ELF-1 (cell line): ENCODE results near the gene UNC5A.

ENCODE experiments used
- DNase-seq: peaks from one replicate; pipeline ENCODE4 v3.0.0-alpha.2; 2016; ENCODE audit warnings: low read depth, low spot score

Gene UNC5A

GRCh38 chr5:176892663-176893062 is 82.3 kb downstream of the UNC5A start:
- DNase-seq, result no peak

GRCh38 chr5:176894298-176894697 is 83.9 kb downstream of the UNC5A start:
- DNase-seq, result no peak

DNA sequence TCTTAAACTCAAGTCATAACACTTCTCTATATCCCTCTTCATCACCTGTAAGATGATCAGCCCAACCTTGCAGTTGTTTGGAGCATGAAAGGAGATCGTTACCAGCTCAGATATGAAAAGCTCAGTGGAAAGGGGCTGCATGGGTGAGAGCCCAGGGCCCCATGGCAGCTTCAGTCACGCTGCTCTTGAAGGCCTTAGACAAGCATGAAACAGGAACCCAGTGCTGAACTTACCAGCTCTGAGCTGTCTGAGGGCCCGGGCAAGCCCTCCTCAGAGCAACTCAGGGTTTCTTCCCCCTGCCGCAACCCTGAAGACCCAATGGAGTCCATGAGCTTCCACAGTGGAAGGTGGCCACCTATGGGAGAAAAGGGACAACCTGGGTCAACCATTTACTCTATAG is 85.5 kb downstream of the UNC5A start:
- no peak for DNase-seq

DNA sequence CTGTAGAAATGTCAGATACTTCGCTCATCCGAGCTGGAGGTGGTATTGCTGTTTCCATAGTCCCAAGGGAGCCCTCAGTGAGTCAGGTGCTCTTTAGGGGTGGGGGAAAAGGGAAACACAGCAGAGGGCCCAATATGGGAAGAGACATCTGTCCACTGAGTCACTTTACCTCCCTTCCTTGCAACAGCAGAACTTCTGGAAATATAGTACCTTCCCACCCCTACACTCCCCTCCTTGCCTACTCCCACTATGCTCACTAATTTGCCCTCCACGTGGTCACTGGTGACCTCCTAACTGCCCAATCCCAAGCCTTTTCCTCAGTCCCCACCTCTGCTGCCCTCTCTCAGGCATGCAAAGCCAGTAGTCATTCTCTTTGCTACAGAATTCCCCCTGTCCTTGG is 86.9 kb downstream of the UNC5A start:
- DNase-seq, result no peak

GRCh38 chr5:176899296-176899891 is 89.0 kb downstream of the UNC5A start, which contains the start of gene HK3:
Gene HK3 (minus strand): TSS chr5:176899346. CDS start chr5:176896159, 3,187 bp downstream.
- DNase-seq, result no peak

DNA sequence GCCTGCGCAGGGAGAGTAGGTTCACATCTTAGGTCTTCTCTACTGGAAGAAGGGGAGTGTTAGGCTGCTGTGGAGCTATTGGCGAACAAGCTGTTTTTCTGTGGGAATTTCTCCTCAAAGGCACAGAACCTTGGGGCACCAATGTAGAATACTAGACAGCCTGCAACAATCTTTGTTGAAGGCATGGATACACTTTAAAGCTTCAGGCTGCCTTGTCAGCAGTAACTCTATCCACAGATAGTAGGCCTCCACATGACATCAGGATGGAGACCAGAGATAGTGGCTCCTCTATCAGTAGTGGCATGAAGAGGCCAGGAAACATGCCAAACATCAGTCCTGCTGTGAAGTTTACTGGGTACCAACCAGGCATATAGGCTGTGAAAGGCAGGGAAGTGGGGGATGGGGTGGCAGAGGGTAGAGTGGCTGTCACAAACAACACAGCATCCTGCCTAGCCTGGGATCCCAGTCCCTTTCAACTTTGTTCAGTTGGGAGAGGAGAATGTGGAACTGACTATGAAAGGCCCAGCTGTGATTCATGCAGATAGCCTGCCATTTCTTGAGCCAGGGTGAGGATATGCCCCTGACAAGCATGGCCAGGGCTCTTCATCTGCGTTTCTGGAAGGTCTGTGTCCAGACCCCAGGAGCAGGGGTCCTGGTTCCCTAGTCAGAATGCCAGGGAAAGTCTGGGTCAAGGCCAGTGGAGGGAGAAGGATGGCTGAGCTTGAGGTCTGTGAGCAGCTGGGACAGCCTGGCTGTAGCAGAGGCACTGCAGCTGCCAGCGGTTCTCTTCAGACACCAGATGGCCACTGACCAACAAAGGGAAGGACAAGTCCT is 89.8 kb downstream of the UNC5A start:
- DNase-seq, result no peak

GRCh38 chr5:176900780-176901204 is 90.4 kb downstream of the UNC5A start:
- no peak for DNase-seq

GRCh38 chr5:176901260-176902101 is 91.1 kb downstream of the UNC5A start:
- DNase-seq, result no peak

- DNase-seq, result no peak
Observed at GRCh38 chr5:176902102-176902814, 91.9 kb downstream of the UNC5A start.

- DNase-seq, result no peak
Observed at GRCh38 chr5:176902911-176903664, 92.7 kb downstream of the UNC5A start.

- no peak for DNase-seq
Observed at GRCh38 chr5:176904276-176904675, 93.9 kb downstream of the UNC5A start.

DNA sequence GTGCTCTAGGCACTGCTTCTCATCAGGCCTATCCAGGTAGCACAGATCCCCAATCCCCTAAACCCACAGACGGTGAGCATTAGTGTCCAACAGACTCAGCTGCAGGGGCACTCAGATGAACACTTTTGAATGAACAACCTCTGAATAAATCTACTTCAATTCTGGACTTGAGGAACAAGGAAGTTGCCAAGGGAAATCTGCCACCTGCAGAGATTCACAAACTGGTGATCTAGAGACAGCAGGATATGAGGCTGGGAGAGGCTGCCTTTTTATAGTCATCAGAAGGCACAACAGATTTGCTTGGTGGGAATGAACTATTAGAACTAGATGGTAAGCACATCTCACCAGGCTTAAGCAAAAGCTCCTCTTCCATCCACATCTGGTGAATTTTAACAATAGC is 95.8 kb downstream of the UNC5A start:
- DNase-seq, result no peak

DNA sequence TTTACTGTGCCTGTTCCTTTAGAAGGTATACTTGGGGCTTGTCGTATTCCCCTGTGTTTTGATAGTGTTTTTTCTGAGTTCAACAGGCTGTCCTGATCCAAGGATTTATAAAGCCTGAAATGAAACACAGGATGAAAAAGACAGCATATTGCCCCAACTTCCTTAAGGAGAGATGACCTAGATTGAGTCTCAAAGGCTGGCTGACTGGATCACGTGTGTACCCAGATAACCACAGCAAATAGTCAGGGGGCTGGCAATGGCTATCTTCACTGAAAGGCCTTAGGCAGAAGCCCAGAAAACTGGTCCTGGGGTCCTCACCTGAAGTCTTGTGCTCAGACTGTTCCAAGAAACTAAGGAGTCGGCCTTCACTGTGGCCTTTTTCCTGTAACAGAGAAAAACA is 96.4 kb downstream of the UNC5A start:
- DNase-seq, result no peak

DNA sequence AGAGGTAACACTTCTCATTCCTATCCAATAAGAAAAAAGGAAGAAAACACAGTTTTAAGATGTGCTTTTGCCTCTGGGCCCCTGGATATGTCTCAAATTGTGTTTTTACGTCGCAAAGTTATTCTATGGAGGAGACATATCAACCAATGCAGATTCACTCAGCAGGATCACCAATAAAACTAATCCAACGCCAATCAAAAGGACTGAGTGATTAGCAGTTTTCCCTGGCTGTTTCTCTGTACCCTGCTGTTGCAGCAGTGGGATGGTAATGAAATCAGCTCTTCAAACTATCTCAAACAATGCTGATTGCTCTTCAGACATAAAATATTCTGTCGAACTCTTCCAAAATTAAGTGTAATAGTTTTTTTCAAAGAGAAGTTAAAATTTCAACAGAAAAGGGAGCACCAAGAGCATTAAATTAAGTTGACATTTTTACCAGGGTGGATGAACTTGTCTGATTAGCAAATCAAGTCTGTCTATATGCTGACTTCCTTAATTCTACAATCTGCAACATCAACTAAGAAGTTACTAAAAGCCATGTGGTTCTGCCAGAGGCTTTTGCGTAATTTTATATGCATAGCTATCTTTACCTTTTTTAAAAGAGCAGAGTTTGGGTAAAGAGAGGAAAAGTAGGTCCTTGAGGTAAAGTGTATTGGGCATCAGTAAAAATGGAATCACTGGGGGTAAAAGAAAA is 98.5 kb downstream of the UNC5A start:
- DNase-seq, result no peak

DNA sequence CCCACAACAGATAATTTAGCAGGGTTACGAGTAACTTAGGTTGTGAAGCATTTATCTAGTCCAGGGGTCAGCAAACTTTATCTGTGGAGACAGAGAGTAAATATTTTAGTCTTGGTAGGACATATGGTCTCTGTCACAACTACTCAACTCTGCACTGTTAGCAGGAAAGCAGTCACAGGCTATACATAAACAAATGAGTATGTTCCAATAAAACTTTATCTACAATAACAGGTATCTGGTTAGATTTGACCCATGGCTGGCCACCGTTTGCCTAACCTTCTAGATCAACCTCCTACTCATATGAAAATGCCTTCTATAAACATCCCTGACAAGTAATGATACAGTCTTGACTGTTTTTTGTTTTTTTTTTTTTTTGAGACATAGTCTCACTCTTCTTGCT is 101.8 kb downstream of the UNC5A start:
- no peak for DNase-seq

GRCh38 chr5:176915906-176916305 is 105.5 kb downstream of the UNC5A start:
- DNase-seq, result no peak

- DNase-seq, result no peak
Observed at GRCh38 chr5:176916337-176916736, 106.0 kb downstream of the UNC5A start.

DNA sequence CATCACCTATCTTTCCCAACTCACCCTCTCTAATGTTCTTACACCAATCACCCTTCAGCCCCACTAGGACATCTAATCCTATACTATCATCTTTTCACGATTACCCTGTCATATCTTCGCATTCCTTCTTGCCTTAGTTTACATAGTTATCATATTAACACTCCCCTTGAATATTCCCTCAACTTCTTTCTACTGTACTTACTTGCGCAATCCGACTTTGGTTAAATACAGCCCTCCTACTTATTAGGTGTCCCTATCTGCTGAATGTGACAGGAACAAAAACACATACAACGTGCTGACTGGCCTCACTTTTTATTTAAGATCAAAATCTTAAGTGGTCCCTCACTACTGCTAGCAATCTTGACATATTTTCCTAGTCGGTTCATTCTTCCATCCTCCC is 108.3 kb downstream of the UNC5A start:
- no peak for DNase-seq

GRCh38 chr5:176921714-176922113 is 111.4 kb downstream of the UNC5A start:
- no peak for DNase-seq

GRCh38 chr5:176922817-176923216 is 112.5 kb downstream of the UNC5A start:
- DNase-seq, result no peak
